Measurements from ENCODE around the gene CRCP.
A peak's percentile ranks its signal among the peaks of the same experiment; 100 is the strongest.
"Not testable (repeated sequence)": the region's sequence is repeated elsewhere in the genome, so short reads cannot be mapped to it uniquely, and the experiment has no call there.

CRCP gene

DNA sequence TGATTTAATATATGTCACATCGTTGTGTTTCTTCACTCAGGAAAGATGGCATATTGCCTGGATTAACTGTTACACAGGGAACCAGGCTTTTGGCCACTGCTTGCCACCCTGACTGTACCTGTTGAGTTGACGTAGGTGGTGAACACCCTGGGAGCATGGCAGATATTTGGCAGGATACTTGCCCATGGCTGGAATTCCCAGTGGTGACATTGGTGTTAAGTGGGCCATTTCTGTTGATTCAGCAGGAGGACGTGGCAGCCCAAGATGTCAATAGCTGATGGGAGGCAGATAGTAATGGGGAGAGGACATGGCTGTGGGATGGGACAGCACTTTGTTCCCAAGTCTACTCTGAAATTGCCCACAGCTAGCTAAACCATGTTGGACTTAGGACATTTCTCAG is 12.5 kb downstream of the CRCP start:
- H3K9ac ChIP-seq (ENCODE audit: low read length in 5 of 5); H3K4me3 ChIP-seq (ENCODE audit: low read depth in 1 of 5, low read length in 5 of 5); H3K27me3 ChIP-seq (ENCODE audit: control insufficient read depth in 5 of 5, insufficient read depth in 4 of 5, low read length in 5 of 5); H3K27ac ChIP-seq (ENCODE audit: low read depth, low read length); H3K9me3 ChIP-seq (ENCODE audit: control insufficient read depth in 5 of 5, low read length in 5 of 5): not testable (repeated sequence)
- peaks cover 0 to 21% (median 13%) of the 10 kb centered on the region in 5 donors for H3K4me1 ChIP-seq (ENCODE audit: control insufficient read depth in 5 of 5, insufficient read depth in 5 of 5, low read length in 5 of 5)
- H3K36me3 ChIP-seq (ENCODE audit: control insufficient read depth in 5 of 5, insufficient read depth in 5 of 5, low read length in 5 of 5), result peaks cover 7 to 18% (median 14%) of the 10 kb centered on the region in 5 donors

DNA sequence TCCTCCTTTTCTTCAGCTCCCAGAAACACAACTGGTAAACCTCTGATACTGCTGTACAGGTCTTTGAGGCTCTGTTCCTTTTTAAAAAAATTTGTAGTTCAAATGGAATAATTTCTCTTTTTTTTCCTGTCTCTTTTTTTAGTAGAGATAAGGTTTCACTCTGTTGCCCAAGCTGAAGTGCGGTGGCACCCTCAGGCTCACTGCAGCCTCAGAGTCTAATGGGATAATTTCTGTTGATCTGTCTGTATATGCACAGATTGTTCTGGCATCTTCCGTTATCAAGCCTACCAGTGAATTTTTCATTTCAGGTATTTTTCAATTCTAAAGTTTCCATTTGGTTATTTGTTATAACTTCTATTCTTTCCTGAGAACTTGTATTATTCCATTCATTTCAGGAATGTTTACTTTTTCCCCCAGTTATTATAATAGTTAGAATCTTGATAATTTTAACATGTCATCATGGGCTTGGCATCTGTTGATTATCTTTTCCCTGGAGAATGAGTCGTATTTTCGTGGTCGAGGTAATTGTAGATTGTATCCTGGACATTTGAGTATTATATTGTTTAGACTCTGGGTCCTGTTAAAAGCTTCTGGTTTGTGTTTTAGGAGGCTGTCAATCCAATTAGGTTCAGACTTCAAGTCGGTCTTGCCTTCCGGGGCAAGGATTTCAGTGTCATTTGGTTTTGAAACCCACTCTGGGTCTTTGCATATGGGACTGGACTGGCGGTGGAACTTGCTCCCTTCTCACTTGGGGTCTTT is 24.5 kb downstream of the CRCP start:
- no peak overlapping the region for H3K9ac ChIP-seq (ENCODE audit: low read length in 5 of 5)
- peaks cover 14 to 46% (median 34%) of the 10 kb centered on the region in 5 donors for H3K36me3 ChIP-seq (ENCODE audit: control insufficient read depth in 5 of 5, insufficient read depth in 5 of 5, low read length in 5 of 5)
- H3K27ac ChIP-seq (ENCODE audit: low read depth, low read length), result no peak overlapping the region
- no peaks in the 10 kb centered on the region for H3K9me3 ChIP-seq (ENCODE audit: control insufficient read depth in 5 of 5, low read length in 5 of 5)
- H3K27me3 ChIP-seq (ENCODE audit: control insufficient read depth in 5 of 5, insufficient read depth in 4 of 5, low read length in 5 of 5), result no peaks in the 10 kb centered on the region
- H3K4me3 ChIP-seq (ENCODE audit: low read depth in 1 of 5, low read length in 5 of 5), result no peak overlapping the region
- H3K4me1 ChIP-seq (ENCODE audit: control insufficient read depth in 5 of 5, insufficient read depth in 5 of 5, low read length in 5 of 5), result peaks cover 0 to 54% (median 32%) of the 10 kb centered on the region in 5 donors

DNA sequence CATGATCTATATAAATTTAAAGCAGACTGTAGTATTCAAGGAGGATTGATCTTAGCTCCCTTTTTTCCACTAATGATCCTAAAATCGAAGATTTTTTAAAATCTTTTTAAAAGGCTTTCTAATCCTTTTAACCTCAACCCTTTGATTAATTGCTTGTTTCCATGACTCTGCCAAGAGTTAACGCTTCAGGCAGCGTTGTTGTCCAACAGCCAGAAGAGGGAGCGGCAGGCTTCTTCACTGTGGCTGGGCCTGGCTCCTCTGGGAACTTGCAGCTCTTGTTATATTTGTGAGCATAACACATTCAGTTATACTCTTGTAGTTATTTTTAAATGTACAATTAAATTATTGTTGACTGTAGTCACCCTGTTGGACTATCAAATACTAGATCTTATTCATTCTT is 26.3 kb downstream of the CRCP start:
- H3K27ac ChIP-seq (ENCODE audit: low read depth, low read length), result peak overlapping the region; percentile 38
- no peak overlapping the region for H3K4me3 ChIP-seq (ENCODE audit: low read depth in 1 of 5, low read length in 5 of 5)
- H3K27me3 ChIP-seq (ENCODE audit: control insufficient read depth in 5 of 5, insufficient read depth in 4 of 5, low read length in 5 of 5), result no peaks in the 10 kb centered on the region
- peaks cover 0 to 66% (median 40%) of the 10 kb centered on the region in 5 donors for H3K4me1 ChIP-seq (ENCODE audit: control insufficient read depth in 5 of 5, insufficient read depth in 5 of 5, low read length in 5 of 5)
- H3K9me3 ChIP-seq (ENCODE audit: control insufficient read depth in 5 of 5, low read length in 5 of 5), result no peaks in the 10 kb centered on the region
- peaks cover 4 to 52% (median 28%) of the 10 kb centered on the region in 5 donors for H3K36me3 ChIP-seq (ENCODE audit: control insufficient read depth in 5 of 5, insufficient read depth in 5 of 5, low read length in 5 of 5)
- H3K9ac ChIP-seq (ENCODE audit: low read length in 5 of 5), result no peak overlapping the region

DNA sequence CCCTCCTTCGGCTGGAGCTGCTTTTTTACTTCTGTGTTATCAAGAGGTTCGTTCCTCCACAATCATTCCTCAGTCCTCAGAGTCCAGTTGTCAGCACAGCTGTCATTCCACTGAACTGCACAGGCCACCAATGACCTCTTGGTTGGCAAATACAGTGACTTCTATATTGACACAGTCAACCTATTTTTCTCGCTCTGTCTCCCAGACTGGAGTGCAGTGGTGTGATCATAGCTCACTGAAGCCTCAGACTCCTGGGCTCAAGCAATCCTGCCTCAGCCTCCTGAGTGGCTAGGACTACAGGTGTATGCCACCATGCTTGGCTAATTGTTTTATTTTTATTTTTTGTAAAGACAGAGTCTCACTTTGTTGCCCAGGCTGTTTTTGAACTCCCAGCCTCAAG is 27.7 kb downstream of the CRCP start:
- peaks cover 4 to 48% (median 22%) of the 10 kb centered on the region in 5 donors for H3K36me3 ChIP-seq (ENCODE audit: control insufficient read depth in 5 of 5, insufficient read depth in 5 of 5, low read length in 5 of 5)
- H3K27me3 ChIP-seq (ENCODE audit: control insufficient read depth in 5 of 5, insufficient read depth in 4 of 5, low read length in 5 of 5), result no peaks in the 10 kb centered on the region
- no peaks in the 10 kb centered on the region for H3K9me3 ChIP-seq (ENCODE audit: control insufficient read depth in 5 of 5, low read length in 5 of 5)
- peak overlapping the region; percentile 63 for H3K27ac ChIP-seq (ENCODE audit: low read depth, low read length)
- no peak overlapping the region for H3K9ac ChIP-seq (ENCODE audit: low read length in 5 of 5)
- no peak overlapping the region for H3K4me3 ChIP-seq (ENCODE audit: low read depth in 1 of 5, low read length in 5 of 5)
- H3K4me1 ChIP-seq (ENCODE audit: control insufficient read depth in 5 of 5, insufficient read depth in 5 of 5, low read length in 5 of 5), result peaks cover 0 to 77% (median 44%) of the 10 kb centered on the region in 5 donors

DNA sequence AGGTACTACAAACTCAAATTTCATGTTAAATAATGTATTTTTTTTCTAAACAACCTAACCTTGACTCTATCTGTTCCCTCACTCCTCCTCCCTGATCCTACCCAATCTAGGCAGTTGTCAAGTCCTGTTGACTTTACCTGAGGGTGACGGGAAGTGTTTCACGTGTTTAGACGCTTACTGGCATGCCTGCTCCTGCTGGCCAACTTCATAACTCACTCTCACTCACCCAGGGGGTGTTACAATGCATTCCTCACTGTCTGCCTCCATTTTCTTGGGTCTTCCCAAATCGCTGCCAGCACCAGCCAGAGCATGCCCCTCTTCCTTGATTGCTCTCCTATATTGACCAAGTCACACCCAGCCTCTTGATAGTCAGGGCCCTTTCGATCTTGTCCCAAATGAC is 28.3 kb downstream of the CRCP start:
- peaks cover 0 to 77% (median 44%) of the 10 kb centered on the region in 5 donors for H3K4me1 ChIP-seq (ENCODE audit: control insufficient read depth in 5 of 5, insufficient read depth in 5 of 5, low read length in 5 of 5)
- no peaks in the 10 kb centered on the region for H3K9me3 ChIP-seq (ENCODE audit: control insufficient read depth in 5 of 5, low read length in 5 of 5)
- no peak overlapping the region for H3K4me3 ChIP-seq (ENCODE audit: low read depth in 1 of 5, low read length in 5 of 5)
- no peaks in the 10 kb centered on the region for H3K27me3 ChIP-seq (ENCODE audit: control insufficient read depth in 5 of 5, insufficient read depth in 4 of 5, low read length in 5 of 5)
- peaks cover 0 to 54% (median 21%) of the 10 kb centered on the region in 5 donors for H3K36me3 ChIP-seq (ENCODE audit: control insufficient read depth in 5 of 5, insufficient read depth in 5 of 5, low read length in 5 of 5)
- peak overlapping the region; percentile 63 for H3K27ac ChIP-seq (ENCODE audit: low read depth, low read length)
- no peak overlapping the region for H3K9ac ChIP-seq (ENCODE audit: low read length in 5 of 5)

DNA sequence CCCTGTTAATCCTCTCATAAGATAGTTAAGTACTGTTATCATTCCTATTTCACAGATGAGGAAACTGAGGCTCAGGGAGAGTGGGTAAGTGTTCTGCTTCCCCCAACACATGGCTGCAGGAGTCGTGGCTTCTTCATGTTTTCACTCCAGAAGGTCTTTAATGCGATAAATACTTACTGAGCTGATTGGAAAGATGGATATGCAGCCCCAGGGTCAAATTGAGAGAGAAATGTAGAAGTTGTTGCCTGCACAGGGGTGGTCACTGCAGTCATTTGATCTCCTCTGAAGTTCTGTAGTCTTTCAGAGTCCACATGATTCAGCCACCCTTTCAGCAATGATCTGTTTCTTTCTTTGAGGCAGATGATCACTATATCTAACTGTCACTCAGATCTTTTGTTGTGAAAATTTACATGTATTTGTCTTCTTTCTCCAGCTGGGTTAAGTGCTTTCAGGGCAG is 29.3 kb downstream of the CRCP start:
- no peaks in the 10 kb centered on the region for H3K9me3 ChIP-seq (ENCODE audit: control insufficient read depth in 5 of 5, low read length in 5 of 5)
- no peak overlapping the region for H3K9ac ChIP-seq (ENCODE audit: low read length in 5 of 5)
- no peak overlapping the region for H3K4me3 ChIP-seq (ENCODE audit: low read depth in 1 of 5, low read length in 5 of 5)
- peak overlapping the region; percentile 63 for H3K27ac ChIP-seq (ENCODE audit: low read depth, low read length)
- H3K27me3 ChIP-seq (ENCODE audit: control insufficient read depth in 5 of 5, insufficient read depth in 4 of 5, low read length in 5 of 5), result no peaks in the 10 kb centered on the region
- H3K36me3 ChIP-seq (ENCODE audit: control insufficient read depth in 5 of 5, insufficient read depth in 5 of 5, low read length in 5 of 5), result peaks cover 0 to 57% (median 21%) of the 10 kb centered on the region in 5 donors
- H3K4me1 ChIP-seq (ENCODE audit: control insufficient read depth in 5 of 5, insufficient read depth in 5 of 5, low read length in 5 of 5), result peaks cover 0 to 83% (median 44%) of the 10 kb centered on the region in 5 donors

DNA sequence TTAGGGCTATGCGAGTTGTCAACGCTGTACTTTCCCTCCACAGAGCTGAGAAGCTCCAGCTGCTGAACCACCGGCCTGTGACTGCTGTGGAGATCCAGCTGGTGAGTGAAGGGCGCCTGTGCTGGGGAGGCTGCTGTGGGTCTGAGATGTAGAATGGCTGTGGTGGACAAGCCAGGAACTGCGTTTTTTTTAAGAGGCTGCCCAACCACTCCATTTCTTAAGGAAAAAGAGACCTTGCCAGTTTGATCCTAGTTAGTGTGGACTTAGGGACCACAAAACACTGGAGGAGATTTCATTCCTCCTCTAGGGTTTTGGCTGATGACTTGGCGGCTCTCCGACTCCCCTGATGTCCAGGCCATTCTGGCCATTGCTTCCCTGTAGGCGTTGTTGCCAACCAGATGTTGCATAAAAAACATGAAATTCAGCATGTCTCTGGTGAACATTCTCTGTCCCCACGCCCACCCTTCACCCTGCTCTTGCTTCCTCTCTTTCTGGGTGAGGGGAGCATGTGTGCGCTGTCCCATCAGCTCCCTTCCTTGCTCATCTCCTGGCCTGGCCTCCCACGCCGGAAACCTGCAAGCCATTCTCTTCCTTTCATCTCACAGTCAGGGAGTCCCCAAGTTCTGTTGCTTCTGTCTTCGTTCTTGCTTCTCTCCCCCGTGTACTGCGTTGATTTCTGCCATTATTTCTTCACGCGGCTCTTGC is 30.9 kb downstream of the CRCP start:
- Histone ChIP-seq H3K4me1 (ENCODE audit: control insufficient read depth in 5 of 5, insufficient read depth in 5 of 5, low read length in 5 of 5) (peaks cover 0 to 79% (median 46%) of the 10 kb centered on the region in 5 donors), H3K4me3 (ENCODE audit: low read depth in 1 of 5, low read length in 5 of 5) (no peak overlapping the region), H3K27ac (ENCODE audit: low read depth, low read length) (peak overlapping the region; percentile 62), H3K9ac (ENCODE audit: low read length in 5 of 5) (peak overlapping the region in 2 of 5 donors; percentile 12 to 16), H3K9me3 (ENCODE audit: control insufficient read depth in 5 of 5, low read length in 5 of 5) (no peaks in the 10 kb centered on the region), H3K27me3 (ENCODE audit: control insufficient read depth in 5 of 5, insufficient read depth in 4 of 5, low read length in 5 of 5) (no peaks in the 10 kb centered on the region), H3K36me3 (ENCODE audit: control insufficient read depth in 5 of 5, insufficient read depth in 5 of 5, low read length in 5 of 5) (peaks cover 0 to 50% (median 21%) of the 10 kb centered on the region in 5 donors)

DNA sequence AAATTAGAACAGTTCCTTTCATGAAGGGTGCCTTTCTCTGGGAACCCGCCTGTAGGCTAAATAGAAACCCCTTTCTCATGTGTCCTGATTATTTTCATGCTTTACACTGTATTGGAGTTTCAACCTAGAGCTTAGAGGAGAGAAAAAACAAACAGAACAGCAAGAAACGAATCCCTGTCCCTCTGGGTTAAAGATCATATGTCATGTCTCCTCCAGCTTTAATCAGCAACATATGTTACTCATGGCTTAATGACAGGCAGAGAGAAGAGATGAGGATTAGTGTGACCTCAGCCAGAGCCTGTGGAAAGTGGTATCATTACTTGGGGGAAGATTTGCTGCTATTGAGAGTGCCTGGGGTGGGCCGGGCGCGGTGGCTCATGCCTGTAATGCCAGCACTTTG is 32.1 kb downstream of the CRCP start:
- Histone ChIP-seq H3K27me3 (ENCODE audit: control insufficient read depth in 5 of 5, insufficient read depth in 4 of 5, low read length in 5 of 5) (no peaks in the 10 kb centered on the region), H3K4me3 (ENCODE audit: low read depth in 1 of 5, low read length in 5 of 5) (no peak overlapping the region), H3K36me3 (ENCODE audit: control insufficient read depth in 5 of 5, insufficient read depth in 5 of 5, low read length in 5 of 5) (peaks cover 0 to 49% (median 19%) of the 10 kb centered on the region in 5 donors), H3K9ac (ENCODE audit: low read length in 5 of 5) (peak overlapping the region in 1 of 5 donors; percentile 16), H3K9me3 (ENCODE audit: control insufficient read depth in 5 of 5, low read length in 5 of 5) (no peaks in the 10 kb centered on the region), H3K4me1 (ENCODE audit: control insufficient read depth in 5 of 5, insufficient read depth in 5 of 5, low read length in 5 of 5) (peaks cover 4 to 79% (median 46%) of the 10 kb centered on the region in 5 donors), H3K27ac (ENCODE audit: low read depth, low read length) (peak overlapping the region; percentile 62)

DNA sequence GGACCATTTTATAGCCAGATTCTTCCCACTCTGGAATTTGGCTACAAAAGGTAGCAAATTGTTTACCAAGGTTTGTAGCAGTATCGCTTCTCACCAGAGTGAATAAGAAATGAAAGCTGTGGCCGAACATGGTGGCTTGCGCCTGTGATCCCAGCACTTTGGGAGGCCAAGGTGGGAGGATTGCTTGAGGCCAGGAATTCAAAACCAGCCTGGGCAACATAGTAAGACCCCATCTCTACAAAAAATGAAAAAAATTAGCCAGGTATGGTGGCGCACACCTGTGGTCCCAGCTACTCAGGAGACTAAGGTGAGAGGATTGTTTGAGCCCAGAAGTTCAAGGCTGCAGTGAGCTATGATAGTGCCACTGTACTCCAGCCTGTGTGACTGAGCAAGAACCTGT is 33.0 kb downstream of the CRCP start:
- peaks cover 0 to 46% (median 19%) of the 10 kb centered on the region in 5 donors for H3K36me3 ChIP-seq (ENCODE audit: control insufficient read depth in 5 of 5, insufficient read depth in 5 of 5, low read length in 5 of 5)

DNA sequence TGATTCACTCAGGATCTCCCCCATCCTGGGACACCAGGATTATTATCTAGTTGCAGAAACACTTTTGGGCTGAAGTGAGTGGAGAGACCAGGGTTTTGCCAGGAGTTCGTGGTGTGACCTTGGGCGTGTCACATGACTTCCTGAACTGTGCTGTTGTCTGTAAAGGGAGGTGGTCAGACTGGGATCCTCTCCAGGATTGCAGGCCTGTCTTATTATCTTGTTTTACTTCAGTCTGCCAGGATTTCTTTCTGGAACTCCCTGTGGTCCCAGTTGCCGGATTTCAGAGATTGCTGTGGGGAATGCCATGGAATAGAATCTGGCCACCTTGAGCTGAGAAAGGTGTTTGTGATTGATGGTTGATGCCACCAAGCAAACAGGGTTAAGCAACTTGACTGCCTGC is 35.8 kb downstream of the CRCP start:
- H3K4me3 ChIP-seq (ENCODE audit: low read depth in 1 of 5, low read length in 5 of 5), result peak overlapping the region in 1 of 5 donors; percentile 7
- no peak overlapping the region for H3K9ac ChIP-seq (ENCODE audit: low read length in 5 of 5)
- H3K4me1 ChIP-seq (ENCODE audit: control insufficient read depth in 5 of 5, insufficient read depth in 5 of 5, low read length in 5 of 5), result peaks cover 9 to 64% (median 42%) of the 10 kb centered on the region in 5 donors
- peaks cover 0 to 33% (median 19%) of the 10 kb centered on the region in 5 donors for H3K36me3 ChIP-seq (ENCODE audit: control insufficient read depth in 5 of 5, insufficient read depth in 5 of 5, low read length in 5 of 5)
- H3K27me3 ChIP-seq (ENCODE audit: control insufficient read depth in 5 of 5, insufficient read depth in 4 of 5, low read length in 5 of 5), result no peaks in the 10 kb centered on the region
- peak overlapping the region; percentile 89 for H3K27ac ChIP-seq (ENCODE audit: low read depth, low read length)
- H3K9me3 ChIP-seq (ENCODE audit: control insufficient read depth in 5 of 5, low read length in 5 of 5), result no peaks in the 10 kb centered on the region

More for the DNA sequence above, 33.0 kb downstream of the CRCP start:
- H3K9ac ChIP-seq (ENCODE audit: low read length in 5 of 5); H3K9me3 ChIP-seq (ENCODE audit: control insufficient read depth in 5 of 5, low read length in 5 of 5); H3K27me3 ChIP-seq (ENCODE audit: control insufficient read depth in 5 of 5, insufficient read depth in 4 of 5, low read length in 5 of 5); H3K4me3 ChIP-seq (ENCODE audit: low read depth in 1 of 5, low read length in 5 of 5): not testable (repeated sequence)
- H3K4me1 ChIP-seq (ENCODE audit: control insufficient read depth in 5 of 5, insufficient read depth in 5 of 5, low read length in 5 of 5), result peaks cover 6 to 79% (median 52%) of the 10 kb centered on the region in 5 donors
- peak overlapping the region; percentile 69 for H3K27ac ChIP-seq (ENCODE audit: low read depth, low read length)

Data from subcutaneous abdominal adipose tissue (tissue), 5 donors.